Fibroblast of lung (primary cell): ENCODE results near the gene STOX2.

Source experiments
- CTCF ChIP-seq, 2 donors: IDR thresholded peaks in 1 of 2; conservative IDR thresholded peaks in 1 of 2; 1 replicate in 1 of 2; 2 replicates in 1 of 2; pipeline ENCODE4 v1.5.1; 2011 to 2012; ENCODE audit warnings: low read length in 2 of 2, control low read depth in 1 of 2, inconsistent platforms in 1 of 2, low read depth in 1 of 2, mild to moderate bottlenecking in 1 of 2
- EZH2 ChIP-seq: IDR thresholded peaks from 2 replicates; pipeline ENCODE4 v1.5.1; 2012; ENCODE audit warnings: low read length, control low read depth, mild to moderate bottlenecking; ENCODE audit errors: missing control alignments

GRCh38 chr4:183932576-183932975 is 27.5 kb downstream of the STOX2 start:
- TF ChIP-seq CTCF (conservative IDR thresholded peaks at IDR 0.05 in 1 of 2, IDR thresholded peaks at IDR 0.05 in 1 of 2; ENCODE audit: low read depth in 1 of 2, low read length in 2 of 2): no peak
- TF ChIP-seq EZH2: no peak
